ENCODE measurements around the gene EHD3. TPM values are rescaled to one million over a fixed set of nuclear protein-coding genes. Genes with fewer than 3 reads are reported as not detected.

Gene EHD3
- total and polyA plus RNA-seq, 2 experiments from 2014 or later, result 12.3 to 17.6 TPM

DNA sequence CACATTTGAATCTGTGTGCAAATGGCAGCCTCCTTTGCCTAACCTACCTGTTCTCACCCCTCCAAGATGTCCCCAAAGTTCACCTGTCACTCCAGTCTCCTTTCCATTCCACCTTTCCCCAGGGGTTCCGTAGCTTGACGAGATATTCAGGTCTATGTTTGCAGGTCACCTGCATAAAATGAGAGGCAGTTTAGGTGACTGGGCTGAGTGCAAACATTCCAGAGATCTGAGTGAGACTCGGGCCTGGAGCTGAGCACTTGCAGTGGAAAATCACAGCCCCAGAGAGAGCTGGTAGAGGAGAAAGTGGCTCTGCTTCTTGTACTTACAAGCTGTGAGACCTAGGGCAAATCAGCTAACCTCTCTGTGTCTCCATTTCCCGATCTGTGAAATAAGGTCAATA is 36.8 kb upstream of the EHD3 start:
- Histone ChIP-seq H3K9me3 (ENCODE audit: low read depth) (no peaks in the 10 kb centered on the region), H3K27ac (no peak overlapping the region), H3K27me3 (no peaks in the 10 kb centered on the region), H3K4me3 (no peak overlapping the region), H3K36me3 (no peaks in the 10 kb centered on the region), H3K4me1 (ENCODE audit: low read depth) (no peaks in the 10 kb centered on the region)
- no peak for DNase-seq (ENCODE audit: low read depth in 1 of 2, low spot score in 1 of 2)
- TF ChIP-seq, protein P1, sequence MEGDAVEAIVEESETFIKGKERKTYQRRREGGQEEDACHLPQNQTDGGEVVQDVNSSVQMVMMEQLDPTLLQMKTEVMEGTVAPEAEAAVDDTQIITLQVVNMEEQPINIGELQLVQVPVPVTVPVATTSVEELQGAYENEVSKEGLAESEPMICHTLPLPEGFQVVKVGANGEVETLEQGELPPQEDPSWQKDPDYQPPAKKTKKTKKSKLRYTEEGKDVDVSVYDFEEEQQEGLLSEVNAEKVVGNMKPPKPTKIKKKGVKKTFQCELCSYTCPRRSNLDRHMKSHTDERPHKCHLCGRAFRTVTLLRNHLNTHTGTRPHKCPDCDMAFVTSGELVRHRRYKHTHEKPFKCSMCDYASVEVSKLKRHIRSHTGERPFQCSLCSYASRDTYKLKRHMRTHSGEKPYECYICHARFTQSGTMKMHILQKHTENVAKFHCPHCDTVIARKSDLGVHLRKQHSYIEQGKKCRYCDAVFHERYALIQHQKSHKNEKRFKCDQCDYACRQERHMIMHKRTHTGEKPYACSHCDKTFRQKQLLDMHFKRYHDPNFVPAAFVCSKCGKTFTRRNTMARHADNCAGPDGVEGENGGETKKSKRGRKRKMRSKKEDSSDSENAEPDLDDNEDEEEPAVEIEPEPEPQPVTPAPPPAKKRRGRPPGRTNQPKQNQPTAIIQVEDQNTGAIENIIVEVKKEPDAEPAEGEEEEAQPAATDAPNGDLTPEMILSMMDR (IDR thresholded peaks at IDR 0.05; ENCODE audit: low read depth, low read length), result no peak

DNA sequence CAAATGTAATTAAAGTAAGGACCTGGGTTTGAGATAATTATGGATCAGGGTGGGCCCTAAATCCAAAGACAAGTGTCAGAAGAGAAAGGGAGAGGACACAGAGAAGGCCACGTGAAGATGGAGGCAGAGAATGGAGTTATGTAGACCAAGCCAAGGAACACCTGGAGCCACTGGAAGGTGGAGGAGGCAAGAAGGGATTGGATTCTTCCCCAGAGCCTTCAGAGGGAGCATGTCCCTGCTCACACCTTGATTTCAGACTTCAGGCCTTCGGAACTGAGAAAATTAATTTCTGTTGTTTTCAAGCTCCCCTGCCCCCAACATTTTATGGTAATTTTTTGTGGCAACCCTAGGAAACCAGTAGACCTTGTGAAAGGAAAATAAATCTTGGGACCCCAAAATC is 36.3 kb upstream of the EHD3 start:
- H3K4me1 ChIP-seq (ENCODE audit: low read depth), result no peaks in the 10 kb centered on the region
- DNase-seq (ENCODE audit: low read depth in 1 of 2, low spot score in 1 of 2), result no peak
- H3K27ac ChIP-seq, result no peak overlapping the region
- H3K36me3 ChIP-seq, result no peaks in the 10 kb centered on the region
- no peak overlapping the region for H3K4me3 ChIP-seq
- no peaks in the 10 kb centered on the region for H3K27me3 ChIP-seq
- TF ChIP-seq, protein P1 (IDR thresholded peaks at IDR 0.05; ENCODE audit: low read depth, low read length), result no peak
- H3K9me3 ChIP-seq (ENCODE audit: low read depth), result no peaks in the 10 kb centered on the region

DNA sequence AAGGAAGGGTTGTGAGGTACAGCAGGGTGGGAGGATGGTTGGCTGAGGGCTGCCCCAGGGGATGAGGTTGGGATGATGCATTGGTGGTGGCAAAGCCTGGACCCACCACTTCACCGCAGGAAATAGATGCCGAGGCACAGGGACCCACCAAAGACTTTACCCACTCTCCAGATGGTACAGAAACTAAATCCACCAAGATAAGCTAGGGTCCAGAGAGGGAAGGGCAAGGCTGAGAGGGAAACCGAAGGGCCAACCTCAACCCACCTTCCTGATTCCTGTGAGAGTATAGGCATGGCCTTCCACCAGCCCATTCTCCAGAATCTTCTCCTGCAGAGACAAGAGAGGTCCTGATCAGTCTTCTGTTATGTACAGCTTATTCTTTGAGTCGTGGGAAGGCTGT is 34.7 kb upstream of the EHD3 start:
- no peaks in the 10 kb centered on the region for H3K4me1 ChIP-seq (ENCODE audit: low read depth)
- no peaks in the 10 kb centered on the region for H3K9me3 ChIP-seq (ENCODE audit: low read depth)
- no peak overlapping the region for H3K4me3 ChIP-seq
- DNase-seq (ENCODE audit: low read depth in 1 of 2, low spot score in 1 of 2), result no peak
- no peaks in the 10 kb centered on the region for H3K36me3 ChIP-seq
- H3K27ac ChIP-seq, result no peak overlapping the region
- TF ChIP-seq, protein P1 (IDR thresholded peaks at IDR 0.05; ENCODE audit: low read depth, low read length), result no peak
- no peaks in the 10 kb centered on the region for H3K27me3 ChIP-seq

DNA sequence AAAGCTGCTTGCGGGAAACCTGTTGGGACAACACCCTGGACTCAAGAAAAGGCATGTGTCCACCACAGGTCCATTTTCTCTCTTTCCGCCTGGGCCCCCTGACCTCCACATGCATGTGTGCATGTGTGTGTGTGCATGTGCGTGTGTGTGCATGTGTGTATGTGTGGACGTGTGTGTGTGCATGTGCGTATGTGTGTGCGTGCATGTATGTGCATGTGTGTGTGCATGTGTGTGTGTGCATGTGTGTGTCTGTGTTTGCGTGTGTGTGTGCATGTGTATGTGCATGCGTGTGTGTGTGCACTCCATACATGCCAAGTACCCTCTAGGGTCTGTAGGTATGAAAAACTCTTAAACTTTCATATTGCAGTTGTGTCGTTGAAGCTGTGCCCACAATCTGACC is 33.0 kb upstream of the EHD3 start:
- Histone ChIP-seq H3K27ac (no peak overlapping the region), H3K27me3 (no peaks in the 10 kb centered on the region), H3K4me1 (ENCODE audit: low read depth) (no peaks in the 10 kb centered on the region), H3K9me3 (ENCODE audit: low read depth) (no peaks in the 10 kb centered on the region), H3K4me3 (no peak overlapping the region), H3K36me3 (no peaks in the 10 kb centered on the region)
- no peak for DNase-seq (ENCODE audit: low read depth in 1 of 2, low spot score in 1 of 2)
- TF ChIP-seq, protein P1 (IDR thresholded peaks at IDR 0.05; ENCODE audit: low read depth, low read length), result no peak

DNA sequence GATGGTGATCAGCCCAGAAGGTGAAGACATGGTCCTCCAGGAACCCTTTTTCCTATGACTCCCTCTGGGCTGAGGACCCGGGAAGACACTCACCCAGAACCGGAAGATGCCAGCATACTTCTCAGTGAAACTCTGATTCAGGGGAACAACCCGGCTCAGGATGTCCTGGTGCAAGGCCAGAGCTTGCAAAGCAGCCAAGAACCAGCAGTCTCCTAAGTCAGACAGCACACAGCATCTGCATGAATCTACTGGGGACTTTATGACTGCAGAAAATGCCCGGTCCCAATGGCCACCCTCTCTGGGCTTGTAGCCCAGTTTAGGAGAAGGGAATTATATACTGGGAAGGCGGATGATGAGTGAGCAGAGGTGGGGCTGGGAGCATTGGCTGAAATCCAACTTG is 31.9 kb upstream of the EHD3 start:
- no peak for DNase-seq (ENCODE audit: low read depth in 1 of 2, low spot score in 1 of 2)
- H3K4me3 ChIP-seq, result no peak overlapping the region
- H3K36me3 ChIP-seq, result no peaks in the 10 kb centered on the region
- H3K27me3 ChIP-seq, result no peaks in the 10 kb centered on the region
- TF ChIP-seq, protein P1 (IDR thresholded peaks at IDR 0.05; ENCODE audit: low read depth, low read length), result no peak
- H3K4me1 ChIP-seq (ENCODE audit: low read depth), result no peaks in the 10 kb centered on the region
- H3K27ac ChIP-seq, result no peak overlapping the region
- no peaks in the 10 kb centered on the region for H3K9me3 ChIP-seq (ENCODE audit: low read depth)

DNA sequence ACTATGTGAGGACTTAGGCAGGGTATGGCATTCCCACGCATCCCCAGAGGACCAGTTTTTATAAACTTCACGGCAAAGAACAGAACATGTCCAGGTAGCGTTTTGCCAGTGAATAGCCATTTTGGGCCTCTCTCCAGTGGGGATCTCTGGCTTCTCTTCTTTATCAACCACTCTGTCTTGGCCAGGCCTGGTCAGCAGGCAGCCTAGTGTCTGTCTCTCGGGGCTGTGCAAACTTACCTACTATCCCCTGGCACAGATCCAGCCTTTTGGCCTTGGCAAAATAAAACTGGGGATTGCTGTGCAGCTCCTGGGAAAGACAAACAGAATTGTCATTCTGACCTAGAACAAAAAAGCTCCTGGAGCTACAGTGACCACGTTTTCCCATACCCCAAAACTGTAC is 31.1 kb upstream of the EHD3 start:
- H3K4me3 ChIP-seq, result no peak overlapping the region
- H3K27ac ChIP-seq, result no peak overlapping the region
- H3K9me3 ChIP-seq (ENCODE audit: low read depth), result no peaks in the 10 kb centered on the region
- no peaks in the 10 kb centered on the region for H3K27me3 ChIP-seq
- TF ChIP-seq, protein P1 (IDR thresholded peaks at IDR 0.05; ENCODE audit: low read depth, low read length), result no peak
- no peaks in the 10 kb centered on the region for H3K36me3 ChIP-seq
- DNase-seq (ENCODE audit: low read depth in 1 of 2, low spot score in 1 of 2), result no peak
- H3K4me1 ChIP-seq (ENCODE audit: low read depth), result no peaks in the 10 kb centered on the region
